HCT116 (cell line): ENCODE results near the gene ERP27. TPM values are rescaled to one million over a fixed set of nuclear protein-coding genes. Genes with fewer than 3 reads are reported as not detected.

Experiments
- ATAC-seq: fragments of 200-7000 bp; cut with Tn5 transposase; 2 replicates; pipeline ENCODE4 v1.9.1; 2020; ENCODE audit warnings: mild to moderate bottlenecking, moderate library complexity
- BruUV-seq: library from RNA; stranded (reverse); fragments of 400-500 nt; replicated peaks from 2 replicates; lab custom pipeline; 2021; lab: Mats Ljungman, UMichigan
- CTCF ChIA-PET: fragments of 300-600 bp; sonication (Branson Sonifier 250); formaldehyde crosslinking; loops from one replicate; lab custom pipeline; 2021; ENCODE audit warnings: antibody characterized with exemption; lab: Charles Lee
- POLR2A ChIA-PET: fragments of 300-600, 350-600 bp; sonication (Branson Sonifier 250); formaldehyde crosslinking; loops from one replicate; lab custom pipeline; 2021; ENCODE audit warnings: antibody characterized with exemption; lab: Charles Lee
- RAD21 ChIA-PET, 2 experiments: fragments of 300-600 bp; sonication (Branson Sonifier 250); formaldehyde crosslinking; loops; one replicate each; lab custom pipeline; 2023; ENCODE audit warnings: low total read pairs in 2 of 2; ENCODE audit not compliant: uncharacterized antibody in 2 of 2, unreplicated experiment in 2 of 2, low non-redundant PET in 1 of 2; lab: Charles Lee
- DNase-seq: peaks from one replicate; pipeline ENCODE4 v3.0.0-alpha.2; 2010; ENCODE audit warnings: low read depth, low spot score
- H2AFZ ChIP-seq: fragments of 200-600 bp; shearing (Covaris generic), sonication (generic); 2 replicates; pipeline ENCODE4 v1.6.1; 2017; ENCODE audit warnings: low read depth, mixed run types, mixed read lengths, antibody characterized with exemption, low read length; ENCODE audit not compliant: poor library complexity, severe bottlenecking
- H3K27ac ChIP-seq: 2 replicates; pipeline ENCODE4 v1.5.1; 2012; ENCODE audit warnings: low read depth, low read length
- H3K27me3 ChIP-seq: fragments of 200-600 bp; sonication (generic); 2 replicates; pipeline ENCODE4 v1.6.1; 2016; ENCODE audit warnings: mixed run types, low read length, mixed read lengths; ENCODE audit not compliant: insufficient read depth
- H3K36me3 ChIP-seq, 2 experiments: fragments of 200-500 bp in 1 of 2; fragments of 200-600 bp in 1 of 2; sonication (Bioruptor generic) in 1 of 2; sonication (generic) in 1 of 2; 2 replicates each; pipeline versions ENCODE4 v1.5.1 to v1.6.1; 2014 to 2016; ENCODE audit warnings: low read length in 2 of 2, inconsistent platforms in 1 of 2, mixed read lengths in 1 of 2, mixed run types in 1 of 2; ENCODE audit not compliant: insufficient read depth in 2 of 2, control insufficient read depth in 1 of 2
- H3K4me1 ChIP-seq, 2 experiments: fragments of 200-600 bp in 1 of 2; sonication (generic) in 1 of 2; 2 replicates each; pipeline versions ENCODE4 v1.5.1 to v1.6.1; 2012 to 2017; ENCODE audit warnings: low read length in 2 of 2, inconsistent platforms in 1 of 2, mild to moderate bottlenecking in 1 of 2, mixed read lengths in 1 of 2, mixed run types in 1 of 2, moderate library complexity in 1 of 2; ENCODE audit not compliant: insufficient read depth in 2 of 2, control insufficient read depth in 1 of 2
- H3K4me2 ChIP-seq: fragments of 200-600 bp; sonication (generic); 2 replicates; pipeline ENCODE4 v1.6.1; 2017; ENCODE audit warnings: mixed run types, low read length, mixed read lengths
- H3K4me3 ChIP-seq, 2 experiments: fragments of 200-600 bp in 1 of 2; sonication (generic) in 1 of 2; replicated peaks in 1 of 2; 2 replicates each; pipeline ENCODE4 v1.5.1; 2011 to 2016; ENCODE audit warnings: low read length in 2 of 2, control low read depth in 1 of 2, low read depth in 1 of 2, mild to moderate bottlenecking in 1 of 2, mixed read lengths in 1 of 2, mixed run types in 1 of 2
- H3K79me2 ChIP-seq: fragments of 200-600 bp; sonication (generic); 2 replicates; pipeline ENCODE4 v1.6.1; 2017; ENCODE audit warnings: mild to moderate bottlenecking, mixed run types, low read length, moderate library complexity, mixed read lengths; ENCODE audit not compliant: insufficient read depth
- H3K9ac ChIP-seq: fragments of 200-600 bp; sonication (generic); 2 replicates; pipeline ENCODE4 v1.6.1; 2016; ENCODE audit warnings: low read length, mixed read lengths
- H3K9me2 ChIP-seq: fragments of 200-600 bp; sonication (generic), shearing (Covaris generic); 2 replicates; pipeline ENCODE4 v1.6.1; 2017; ENCODE audit warnings: mixed run types, mild to moderate bottlenecking, moderate library complexity; ENCODE audit not compliant: insufficient read depth
- H3K9me3 ChIP-seq, 2 experiments: fragments of 200-500 bp in 1 of 2; fragments of 200-600 bp in 1 of 2; sonication (Bioruptor generic) in 1 of 2; sonication (generic) in 1 of 2; 2 replicates each; pipeline ENCODE4 v1.6.1; 2014 to 2017; ENCODE audit warnings: low read length in 2 of 2, mixed read lengths in 2 of 2, inconsistent platforms in 1 of 2, low read depth in 1 of 2, mild to moderate bottlenecking in 1 of 2, mixed run types in 1 of 2, moderate library complexity in 1 of 2; ENCODE audit not compliant: control insufficient read depth in 1 of 2, insufficient read depth in 1 of 2
- H4K20me1 ChIP-seq: fragments of 200-600 bp; sonication (generic), shearing (Covaris generic); 2 replicates; pipeline ENCODE4 v1.6.1; 2017; ENCODE audit warnings: mixed run types, mild to moderate bottlenecking, moderate library complexity; ENCODE audit not compliant: insufficient read depth
- ATF3 ChIP-seq: IDR thresholded peaks from 2 replicates; pipeline ENCODE4 v1.6.1; 2012
- POLR2AphosphoS5 ChIP-seq: IDR thresholded peaks from 2 replicates; pipeline ENCODE4 v1.6.1; 2011; ENCODE audit warnings: mild to moderate bottlenecking, low read depth, low read length, moderate library complexity
- SIN3A ChIP-seq: IDR thresholded peaks from 2 replicates; pipeline ENCODE4 v1.6.1; 2012; ENCODE audit warnings: low read depth
- SP1 ChIP-seq: IDR thresholded peaks from 2 replicates; pipeline ENCODE4 v1.6.1; 2012; ENCODE audit warnings: low read depth
- intact Hi-C: fragments of 100-400 bp; cut with micrococcal nuclease; formaldehyde crosslinking; loops from 2 replicates; pipeline ENCODE4 v1.10.0; 2022
- total RNA-seq: library from RNA; stranded (reverse); gene quantifications from one replicate; pipeline ENCODE4 v1.2.1, GENCODE V29; 2021; ENCODE audit not compliant: unreplicated experiment
- TF ChIP-seq, protein P1 (sequence below), 3 experiments: fragments of 200-600 bp in 1 of 3; sonication (generic) in 1 of 3; IDR thresholded peaks in 2 of 3; conservative IDR thresholded peaks in 1 of 3; 2 replicates each; pipeline ENCODE4 v1.5.1; 2012 to 2017; ENCODE audit warnings: low read depth in 2 of 3, low read length in 2 of 3, antibody characterized with exemption in 1 of 3, borderline replicate concordance in 1 of 3, control low read depth in 1 of 3, mild to moderate bottlenecking in 1 of 3, mixed read lengths in 1 of 3, mixed run types in 1 of 3, moderate library complexity in 1 of 3; ENCODE audit not compliant: insufficient read depth in 1 of 3

ERP27 gene
- total RNA-seq, 1 experiment from 2014 or later: 0.39 TPM

DNA sequence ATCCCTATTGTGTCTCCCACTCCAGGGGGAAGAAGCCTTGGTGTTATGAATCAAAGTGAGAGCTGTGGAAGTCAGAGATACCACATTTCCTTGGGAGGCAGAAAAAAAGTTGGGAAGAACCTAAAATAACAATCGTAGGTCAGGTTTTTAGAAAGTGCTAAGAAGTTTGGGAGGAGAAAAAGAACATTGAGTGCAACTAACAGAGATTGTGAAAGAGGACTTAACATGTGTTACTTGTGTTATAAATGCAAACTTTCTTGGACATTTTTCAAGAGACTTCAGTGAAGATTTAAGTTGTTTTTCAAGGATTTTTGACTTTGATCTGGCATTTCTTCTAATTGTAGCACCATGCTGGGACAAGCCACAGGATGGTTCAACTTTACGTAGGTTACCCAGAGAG lies 7.8 kb upstream of the ERP27 start:
- H3K36me3 ChIP-seq: no peaks in the 10 kb centered on the region

More for the DNA sequence above, 7.8 kb upstream of the ERP27 start:
- ATAC-seq (no peak), DNase-seq (no peak)
- Histone ChIP-seq H3K4me1 (peaks cover 8 to 29% of the 10 kb centered on the region in 2 experiments), H3K4me2 (no peak overlapping the region), H3K4me3 (no peak overlapping the region), H4K20me1 (no peaks in the 10 kb centered on the region), H3K79me2 (no peaks in the 10 kb centered on the region), H3K27me3 (no peaks in the 10 kb centered on the region), H3K9me2 (no peaks in the 10 kb centered on the region), H3K27ac (no peak overlapping the region), H2AFZ (no peak overlapping the region), H3K9me3 (no peaks in the 10 kb centered on the region), H3K9ac (no peak overlapping the region)
- TF ChIP-seq POLR2AphosphoS5 (no peak), SIN3A (no peak), ATF3 (no peak), SP1 (no peak)
- TF ChIP-seq, protein P1, sequence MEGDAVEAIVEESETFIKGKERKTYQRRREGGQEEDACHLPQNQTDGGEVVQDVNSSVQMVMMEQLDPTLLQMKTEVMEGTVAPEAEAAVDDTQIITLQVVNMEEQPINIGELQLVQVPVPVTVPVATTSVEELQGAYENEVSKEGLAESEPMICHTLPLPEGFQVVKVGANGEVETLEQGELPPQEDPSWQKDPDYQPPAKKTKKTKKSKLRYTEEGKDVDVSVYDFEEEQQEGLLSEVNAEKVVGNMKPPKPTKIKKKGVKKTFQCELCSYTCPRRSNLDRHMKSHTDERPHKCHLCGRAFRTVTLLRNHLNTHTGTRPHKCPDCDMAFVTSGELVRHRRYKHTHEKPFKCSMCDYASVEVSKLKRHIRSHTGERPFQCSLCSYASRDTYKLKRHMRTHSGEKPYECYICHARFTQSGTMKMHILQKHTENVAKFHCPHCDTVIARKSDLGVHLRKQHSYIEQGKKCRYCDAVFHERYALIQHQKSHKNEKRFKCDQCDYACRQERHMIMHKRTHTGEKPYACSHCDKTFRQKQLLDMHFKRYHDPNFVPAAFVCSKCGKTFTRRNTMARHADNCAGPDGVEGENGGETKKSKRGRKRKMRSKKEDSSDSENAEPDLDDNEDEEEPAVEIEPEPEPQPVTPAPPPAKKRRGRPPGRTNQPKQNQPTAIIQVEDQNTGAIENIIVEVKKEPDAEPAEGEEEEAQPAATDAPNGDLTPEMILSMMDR (IDR thresholded peaks at IDR 0.05 in 2 of 3, conservative IDR thresholded peaks at IDR 0.05 in 1 of 3; ENCODE audit: borderline replicate concordance in 1 of 3, insufficient read depth in 1 of 3, low read depth in 2 of 3, low read length in 2 of 3): no peak
- intact Hi-C loops: no loop called here
- RAD21 ChIA-PET: no interaction called here
- no TSS peak for BruUV-seq
- POLR2A ChIA-PET: no interaction called here
- CTCF ChIA-PET: no interaction called here
